Measurements from ENCODE around the gene SCLT1. TPM values are rescaled to one million over a fixed set of nuclear protein-coding genes. Genes with fewer than 3 reads are reported as not detected.

SCLT1 gene
- total and polyA plus RNA-seq, 2 of the 8 experiments (the other 6 are each of a cell fraction or from before 2014, with no cell fraction given) = 4.8 to 13.1 TPM

DNA sequence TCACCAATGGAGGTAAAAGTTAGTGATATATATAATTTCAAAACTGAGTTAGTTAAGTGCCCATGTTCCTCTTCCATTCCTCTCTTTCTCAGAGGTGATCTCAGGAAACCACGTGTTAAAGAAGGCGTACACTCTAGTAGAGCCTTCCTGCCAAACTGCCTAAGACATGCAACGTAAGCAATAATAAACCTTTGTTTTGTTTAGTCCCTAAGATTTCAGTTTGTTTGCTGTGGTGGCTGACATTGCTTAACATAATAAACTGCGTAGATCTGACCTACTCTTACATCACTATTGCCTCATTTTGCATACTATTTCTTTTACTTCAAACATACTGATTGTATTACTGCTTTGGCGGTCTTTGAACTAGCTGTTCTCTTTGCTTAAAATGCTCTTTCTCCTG is 184.6 kb downstream of the SCLT1 start:
- no peak for TF ChIP-seq MAFK (IDR thresholded peaks at IDR 0.05; ENCODE audit: low read depth, low read length)
- TF ChIP-seq HDAC2 (IDR thresholded peaks at IDR 0.05; ENCODE audit: borderline replicate concordance in 1 of 2, low read depth in 2 of 2, low read length in 2 of 2) = no peak
- TF ChIP-seq GTF2F1 (IDR thresholded peaks at IDR 0.05; ENCODE audit: borderline replicate concordance, low read depth, low read length) = no peak
- no peak for TF ChIP-seq RBBP5 (IDR thresholded peaks at IDR 0.05; ENCODE audit: borderline replicate concordance, low read depth, low read length)
- H3K9ac ChIP-seq (replicated peaks in 1 of 4; ENCODE audit: extremely low read depth in 1 of 4, low read depth in 3 of 4, low read length in 3 of 4) = no peak overlapping the region
- H2AFZ ChIP-seq (ENCODE audit: low read length) = no peak overlapping the region
- no peaks in the 10 kb centered on the region for H3K36me3 ChIP-seq (ENCODE audit: control insufficient read depth in 2 of 4, insufficient read depth in 4 of 4, low read length in 3 of 4)
- H4K20me1 ChIP-seq (replicated peaks in 1 of 2; ENCODE audit: control insufficient read depth in 1 of 2, insufficient read depth in 2 of 2, low read length in 2 of 2) = no peaks in the 10 kb centered on the region
- ChIA-PET CTCF (ENCODE audit: partially characterized antibody) (no interaction called here), POLR2A (ENCODE audit: partially characterized antibody) (no interaction called here)
- no peaks in the 10 kb centered on the region for H3K9me3 ChIP-seq (ENCODE audit: insufficient read depth in 2 of 2, low read depth in 1 of 2, low read length in 1 of 2)
- H3K23ac ChIP-seq (ENCODE audit: insufficient read length) = no peak overlapping the region
- H2BK120ac ChIP-seq (replicated peaks; ENCODE audit: low read depth, low read length) = no peak overlapping the region
- H3K14ac ChIP-seq (ENCODE audit: insufficient read length) = no peak overlapping the region
- H3K4ac ChIP-seq (replicated peaks; ENCODE audit: insufficient read length, low read depth, low read length) = no peak overlapping the region
- H2AK5ac ChIP-seq (ENCODE audit: low read depth, low read length) = no peak overlapping the region
- H4K8ac ChIP-seq (ENCODE audit: extremely low read depth, insufficient read depth, low read length) = no peak overlapping the region
- no peak overlapping the region for H3K18ac ChIP-seq (ENCODE audit: extremely low read depth, low read length)
- WGBS, 2 experiments (ENCODE audit: extremely low coverage in 1 of 2, insufficient coverage in 1 of 2, insufficient read length in 1 of 2, insufficient replicate concordance in 2 of 2, low coverage in 1 of 2, low lambda C conversion rate in 2 of 2, missing lambda C conversion rate in 1 of 2) = 87% methylated on average over 5 of the region's 5 CpGs; no CpG with 5 or more reads in 1 of the 2 experiments
- no peaks in the 10 kb centered on the region for H3K79me2 ChIP-seq (ENCODE audit: control insufficient read depth in 1 of 2, insufficient read depth in 2 of 2, low read length in 2 of 2)
- no peak overlapping the region for H2BK12ac ChIP-seq (ENCODE audit: low read depth, low read length)
- no peak overlapping the region for H2BK5ac ChIP-seq (ENCODE audit: low read depth, low read length)
- H3K23me2 ChIP-seq (ENCODE audit: low read depth, low read length) = no peaks in the 10 kb centered on the region
- H2BK20ac ChIP-seq (ENCODE audit: low read length) = no peak overlapping the region
- H3K79me1 ChIP-seq (ENCODE audit: low read depth, low read length) = no peaks in the 10 kb centered on the region
- no peak overlapping the region for H2BK15ac ChIP-seq (ENCODE audit: low read length)
- no peaks in the 10 kb centered on the region for H3K27me3 ChIP-seq (replicated peaks in 1 of 4; ENCODE audit: control insufficient read depth in 3 of 4, extremely low read depth in 1 of 4, insufficient read depth in 3 of 4, low read length in 3 of 4)
- no peak overlapping the region for H4K5ac ChIP-seq (ENCODE audit: insufficient read length, low read depth, low read length)
- H4K91ac ChIP-seq (replicated peaks; ENCODE audit: insufficient read length, low read length) = no peak overlapping the region
- FAIRE-seq (no peak), DNase-seq (ENCODE audit: low read depth in 1 of 2, low spot score in 2 of 2) (no peak)
- no peak overlapping the region for H3K4me3 ChIP-seq (ENCODE audit: extremely low read depth in 1 of 4, insufficient read depth in 2 of 4, low read depth in 3 of 4, low read length in 4 of 4)
- no peak overlapping the region for H3K4me2 ChIP-seq (ENCODE audit: insufficient read depth in 1 of 2, low read depth in 2 of 2, low read length in 2 of 2)
- no peak overlapping the region for H3K56ac ChIP-seq (replicated peaks; ENCODE audit: insufficient read length, low read depth, low read length)
- no peaks in the 10 kb centered on the region for H3K4me1 ChIP-seq (replicated peaks in 1 of 4; ENCODE audit: control insufficient read depth in 3 of 4, insufficient read depth in 4 of 4, low read length in 3 of 4)
- H3K27ac ChIP-seq (ENCODE audit: low read depth, low read length) = no peak overlapping the region

Measured in H1 (cell line).